ENCODE results near the gene USP25.

USP25 gene

GRCh38 chr21:15875286-15875685 lies 145.5 kb downstream of the USP25 start:
- H3K4me1 Mint-ChIP-seq = no peaks in the 10 kb centered on the region
- peaks cover 67% of the 10 kb centered on the region for H3K36me3 Mint-ChIP-seq (ENCODE audit: low read depth)
- no peak overlapping the region for H3K27ac Mint-ChIP-seq
- no peak overlapping the region for H3K4me3 Mint-ChIP-seq
- TF ChIP-seq CTCF (IDR thresholded peaks at IDR 0.05) = no peak
- no peak for DNase-seq
- peaks cover 8% of the 10 kb centered on the region for H3K9me3 Mint-ChIP-seq
- H3K27me3 Mint-ChIP-seq (ENCODE audit: low read depth, poor library complexity) = no peaks in the 10 kb centered on the region

- Mint-ChIP-seq H3K9me3 (peaks cover 28% of the 10 kb centered on the region), H3K4me3 (no peak overlapping the region), H3K27ac (peak overlapping the region; percentile 34), H3K4me1 (peaks cover 6% of the 10 kb centered on the region), H3K36me3 (ENCODE audit: low read depth) (peaks cover 28% of the 10 kb centered on the region), H3K27me3 (ENCODE audit: low read depth, poor library complexity) (peaks cover 2% of the 10 kb centered on the region)
- DNase-seq = no peak
- TF ChIP-seq CTCF (IDR thresholded peaks at IDR 0.05) = no peak
Measured at GRCh38 chr21:15893902-15894301, 164.1 kb downstream of the USP25 start.

GRCh38 chr21:15894596-15894995 lies 164.8 kb downstream of the USP25 start:
- Mint-ChIP-seq H3K9me3 (peaks cover 35% of the 10 kb centered on the region), H3K4me3 (no peak overlapping the region)

GRCh38 chr21:15895142-15896106 lies 165.6 kb downstream of the USP25 start:
- Mint-ChIP-seq H3K4me1 (peaks cover 6% of the 10 kb centered on the region), H3K4me3 (no peak overlapping the region), H3K36me3 (ENCODE audit: low read depth) (peaks cover 37% of the 10 kb centered on the region), H3K27me3 (ENCODE audit: low read depth, poor library complexity) (peaks cover 5% of the 10 kb centered on the region), H3K27ac (no peak overlapping the region), H3K9me3 (peaks cover 44% of the 10 kb centered on the region)
- DNase-seq = no peak
- no peak for TF ChIP-seq CTCF (IDR thresholded peaks at IDR 0.05)

More at GRCh38 chr21:15894596-15894995, 164.8 kb downstream of the USP25 start:
- no peak overlapping the region for H3K27ac Mint-ChIP-seq
- peaks cover 6% of the 10 kb centered on the region for H3K4me1 Mint-ChIP-seq
- DNase-seq = no peak
- H3K36me3 Mint-ChIP-seq (ENCODE audit: low read depth) = peaks cover 34% of the 10 kb centered on the region
- peaks cover 2% of the 10 kb centered on the region for H3K27me3 Mint-ChIP-seq (ENCODE audit: low read depth, poor library complexity)
- peak; percentile 59 for TF ChIP-seq CTCF (IDR thresholded peaks at IDR 0.05)

GRCh38 chr21:15896501-15896900 lies 166.7 kb downstream of the USP25 start:
- Mint-ChIP-seq H3K27ac (no peak overlapping the region), H3K36me3 (ENCODE audit: low read depth) (peaks cover 45% of the 10 kb centered on the region)
- DNase-seq = no peak

More at GRCh38 chr21:15896501-15896900, 166.7 kb downstream of the USP25 start:
- no peak overlapping the region for H3K4me3 Mint-ChIP-seq
- TF ChIP-seq CTCF (IDR thresholded peaks at IDR 0.05) = no peak
- peaks cover 54% of the 10 kb centered on the region for H3K9me3 Mint-ChIP-seq
- peaks cover 5% of the 10 kb centered on the region for H3K27me3 Mint-ChIP-seq (ENCODE audit: low read depth, poor library complexity)
- peaks cover 6% of the 10 kb centered on the region for H3K4me1 Mint-ChIP-seq

Data from nephron progenitor cell (in vitro differentiated cells).